Calu3 (cell line): ENCODE results near the gene PRRT1. TPM values are rescaled to one million over a fixed set of nuclear protein-coding genes. Genes with fewer than 3 reads are reported as not detected.

ENCODE experiments used
- BruUV-seq: library from RNA; stranded (reverse); fragments of 400-500 nt; replicated peaks from 2 replicates; lab custom pipeline; 2021; lab: Mats Ljungman, UMichigan
- CTCF ChIA-PET: fragments of 300-600 bp; sonication (Branson Sonifier 250); formaldehyde crosslinking; loops from one replicate; lab custom pipeline; 2022; ENCODE audit warnings: antibody characterized with exemption; lab: Charles Lee
- DNase-seq: peaks from one replicate; pipeline ENCODE4 v3.0.0; 2022
- H3K27ac Mint-ChIP-seq: one replicate; pipeline ENCODE4 v1.8.0; 2022; ENCODE audit warnings: mixed read lengths; ENCODE audit not compliant: unreplicated experiment
- H3K27me3 Mint-ChIP-seq: one replicate; pipeline ENCODE4 v1.8.0; 2022; ENCODE audit warnings: mixed read lengths; ENCODE audit not compliant: unreplicated experiment
- H3K36me3 Mint-ChIP-seq: one replicate; pipeline ENCODE4 v1.8.0; 2022; ENCODE audit warnings: mild to moderate bottlenecking, moderate library complexity, mixed read lengths; ENCODE audit not compliant: insufficient read depth, unreplicated experiment
- H3K4me1 Mint-ChIP-seq: one replicate; pipeline ENCODE4 v1.8.0; 2022; ENCODE audit warnings: mild to moderate bottlenecking, low read depth, mixed read lengths; ENCODE audit not compliant: unreplicated experiment
- H3K4me3 Mint-ChIP-seq: one replicate; pipeline ENCODE4 v1.8.0; 2022; ENCODE audit warnings: mild to moderate bottlenecking, low read depth, moderate library complexity, mixed read lengths; ENCODE audit not compliant: unreplicated experiment
- H3K9me3 Mint-ChIP-seq: one replicate; pipeline ENCODE4 v1.8.0; 2022; ENCODE audit warnings: low read depth, mixed read lengths; ENCODE audit not compliant: unreplicated experiment
- CTCF ChIP-seq: fragments of 200-600 bp; IDR thresholded peaks from one replicate; pipeline ENCODE4 v1.8.0; 2022; ENCODE audit warnings: antibody characterized with exemption; ENCODE audit not compliant: unreplicated experiment
- intact Hi-C: fragments of 100-400 bp; cut with micrococcal nuclease; formaldehyde crosslinking; loops from one replicate; pipeline ENCODE4 v1.10.0; 2022; ENCODE audit not compliant: unreplicated experiment
- total RNA-seq: library from RNA; stranded (reverse); gene quantifications from 2 replicates; pipeline ENCODE4 v1.2.3, GENCODE V29; 2022

The PRRT1 gene
- total RNA-seq, 1 experiment from 2014 or later, result 1.7 TPM

DNA sequence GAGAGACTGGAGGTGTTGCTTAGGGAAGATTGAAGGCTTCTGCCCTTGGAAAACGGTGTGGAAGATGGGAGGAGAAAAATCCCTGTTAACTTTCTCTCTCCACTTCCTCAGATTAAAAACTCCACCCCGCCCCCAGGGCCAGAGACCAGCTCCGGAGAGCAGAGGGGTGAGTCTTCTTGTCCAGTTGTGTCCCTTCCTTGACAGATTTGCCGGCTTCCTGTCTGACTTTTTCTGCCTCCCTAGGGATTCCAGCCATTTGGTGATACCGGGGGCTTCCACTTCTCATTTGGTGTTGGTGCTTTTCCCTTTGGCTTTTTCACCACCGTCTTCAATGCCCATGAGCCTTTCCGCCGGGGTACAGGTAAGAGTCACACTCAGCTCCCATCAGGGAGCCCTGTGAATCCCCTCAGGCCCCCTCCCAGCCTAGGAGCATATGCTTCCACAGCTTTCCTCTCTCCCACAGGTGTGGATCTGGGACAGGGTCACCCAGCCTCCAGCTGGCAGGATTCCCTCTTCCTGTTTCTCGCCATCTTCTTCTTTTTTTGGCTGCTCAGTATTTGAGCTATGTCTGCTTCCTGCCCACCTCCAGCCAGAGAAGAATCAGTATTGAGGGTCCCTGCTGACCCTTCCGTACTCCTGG is 28.1 kb upstream of the PRRT1 start:
- peak overlapping the region; percentile 11 for H3K27ac Mint-ChIP-seq
- H3K9me3 Mint-ChIP-seq, result no peaks in the 10 kb centered on the region
- H3K27me3 Mint-ChIP-seq, result no peaks in the 10 kb centered on the region
- BruUV-seq, result TSS peak; percentile 47
- no peak for TF ChIP-seq CTCF
- H3K4me1 Mint-ChIP-seq, result peaks cover 27% of the 10 kb centered on the region
- peaks cover 80% of the 10 kb centered on the region for H3K36me3 Mint-ChIP-seq
- intact Hi-C loops, result loop anchor here (5.0 kb wide), 1 partner anchor 223 kb away; the partner anchor contains the start of genes NELFE and SKIC2
- CTCF ChIA-PET, result interaction anchor here (1.6 kb wide), 1 partner anchor 10 kb away, joined by 8 read pairs; the partner anchor contains the start of gene PBX2
- peak overlapping the region; percentile 82 for H3K4me3 Mint-ChIP-seq
- no peak for DNase-seq

- peak overlapping the region; percentile 62 for H3K27ac Mint-ChIP-seq
- peaks cover 78% of the 10 kb centered on the region for H3K36me3 Mint-ChIP-seq
- H3K9me3 Mint-ChIP-seq, result no peaks in the 10 kb centered on the region
- DNase-seq, result no peak
- no peak for TF ChIP-seq CTCF
- H3K4me1 Mint-ChIP-seq, result peaks cover 35% of the 10 kb centered on the region
- H3K27me3 Mint-ChIP-seq, result no peaks in the 10 kb centered on the region
- H3K4me3 Mint-ChIP-seq, result peak overlapping the region; percentile 82
- no TSS peak for BruUV-seq
- intact Hi-C loops, result loop anchor here (5.0 kb wide), 1 partner anchor 221 kb away; the partner anchor contains the start of genes NELFE and SKIC2
- CTCF ChIA-PET, result interaction anchor here (0.7 to 1.6 kb wide), 4 partner anchors 11 to 58 kb away, joined by 3 to 8 read pairs (median 4); partner anchors contain the start of gene PBX2
These were observed 27.1 kb upstream of the PRRT1 start for GRCh38 chr6:32178547-32179440.

- CTCF ChIA-PET, result interaction anchor here (0.6 to 2.5 kb wide), 12 partner anchors 11 to 683 kb away, joined by 3 to 32 read pairs (median 3); partner anchors contain the start of genes ATF6B, NEU1 and PBX2
- Mint-ChIP-seq H3K9me3 (no peaks in the 10 kb centered on the region), H3K36me3 (peaks cover 72% of the 10 kb centered on the region), H3K27ac (peak within 1 kb of the TSS; percentile 62), H3K27me3 (no peaks in the 10 kb centered on the region), H3K4me1 (peaks cover 43% of the 10 kb centered on the region), H3K4me3 (peak within 1 kb of the TSS; percentile 82)
- intact Hi-C loops, result loop anchor here (2.0 to 5.0 kb wide), 2 partner anchors 59 to 221 kb away; partner anchors contain the start of genes NELFE and SKIC2
- no TSS peak for BruUV-seq
- TF ChIP-seq CTCF, result no peak
- peak; percentile 99 for DNase-seq
These were observed 26.2 kb upstream of the PRRT1 start, which contains the start of gene RNF5 for GRCh38 chr6:32177788-32178546. TSS of gene RNF5 (plus strand) at chr6:32178405. CDS start at chr6:32178512, 107 bp downstream.
